Measurements from ENCODE around the gene CNDP1.
"Not testable (repeated sequence)": the region's sequence is repeated elsewhere in the genome, so short reads cannot be mapped to it uniquely, and the experiment has no call there.

Gene CNDP1

DNA sequence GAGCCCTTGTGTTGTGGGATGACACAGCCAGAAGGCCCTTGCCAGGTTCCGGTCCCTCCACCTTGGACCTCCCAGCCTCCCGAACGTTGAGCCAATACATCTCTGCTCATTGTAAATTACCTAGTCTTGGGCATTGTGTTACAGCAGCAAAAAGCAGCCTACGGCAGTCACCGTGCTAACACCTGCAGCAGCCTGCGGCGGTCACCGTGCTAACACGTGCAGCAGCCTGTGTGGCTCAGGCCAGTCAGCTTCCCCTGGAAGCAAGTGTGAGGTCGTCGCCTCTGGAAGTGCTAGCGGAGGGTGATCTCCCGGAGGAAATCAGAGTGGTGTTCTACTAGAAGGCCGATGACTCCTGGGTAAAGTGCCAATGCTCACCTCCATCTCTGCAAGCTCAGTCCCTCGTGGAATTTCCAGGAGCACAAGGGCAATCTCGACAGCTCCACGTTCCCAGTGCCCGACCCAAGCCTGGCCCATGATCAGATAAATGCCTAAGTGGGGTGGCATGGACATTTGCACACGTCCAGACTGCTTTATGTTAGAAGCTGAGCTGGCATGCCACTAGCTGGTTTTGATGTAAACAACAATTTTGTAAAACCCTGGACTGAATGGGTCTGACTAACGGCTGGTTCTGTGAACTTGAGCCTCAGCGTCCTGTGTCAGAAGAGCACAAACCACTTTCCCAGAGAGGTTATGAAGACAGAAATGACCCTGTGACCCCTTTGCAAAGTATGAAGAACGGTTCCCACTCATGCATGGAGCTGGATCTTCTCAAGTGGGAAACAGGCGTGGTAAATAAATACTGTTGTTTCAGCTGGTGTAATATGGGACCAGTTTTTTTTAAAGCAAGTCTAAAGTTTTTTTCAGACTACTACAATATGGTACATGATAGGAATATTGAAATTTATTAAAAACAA, 11.4 kb upstream of the CNDP1 start:
- DNase-seq: no peak

GRCh38 chr18:74524097-74524496, 10.2 kb upstream of the CNDP1 start:
- DNase-seq: no peak

DNA sequence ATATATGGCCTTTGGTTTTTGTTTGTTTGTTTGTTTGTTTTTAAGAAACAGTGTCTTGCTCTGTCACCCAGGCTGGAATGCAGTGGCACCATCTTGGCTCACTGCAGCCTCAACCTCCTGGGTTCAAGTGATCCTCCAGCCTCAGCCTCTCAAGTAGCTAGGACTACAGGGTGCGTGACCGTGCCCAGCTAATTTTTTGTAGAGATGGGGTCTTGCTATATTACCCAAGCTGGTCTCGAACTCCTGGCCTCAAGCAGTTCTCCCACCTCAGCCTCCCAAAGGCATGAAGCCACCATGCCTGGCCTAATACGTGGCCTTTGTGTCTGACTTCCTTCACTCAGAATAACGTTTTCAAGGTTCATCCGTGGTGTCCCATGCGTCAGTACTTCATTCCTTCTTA, 9.4 kb upstream of the CNDP1 start:
- DNase-seq: not testable (repeated sequence)

DNA sequence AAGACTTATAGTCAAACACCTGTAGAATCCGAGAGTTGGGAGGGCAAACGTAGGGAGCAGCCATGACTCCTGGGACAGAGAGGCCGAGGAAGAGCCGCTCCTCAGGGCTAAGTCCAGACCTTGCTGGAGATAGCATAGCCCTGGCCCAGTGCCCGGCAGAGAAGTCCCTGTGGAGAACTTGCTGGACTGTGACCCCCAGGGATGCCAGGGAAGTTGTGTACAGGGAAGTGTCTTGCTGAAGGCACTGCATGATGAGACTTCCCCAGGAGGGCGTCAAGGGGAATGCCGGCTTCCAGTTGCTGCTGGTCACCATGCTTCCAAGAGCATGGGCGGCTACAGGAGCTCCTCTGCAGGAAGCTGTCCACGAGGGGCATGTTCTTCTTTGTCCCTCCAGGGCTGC, 8.6 kb upstream of the CNDP1 start:
- DNase-seq: no peak

- DNase-seq: no peak
Observed at GRCh38 chr18:74526488-74526887, 7.8 kb upstream of the CNDP1 start.

GRCh38 chr18:74528478-74528877, 5.8 kb upstream of the CNDP1 start:
- DNase-seq: no peak

DNA sequence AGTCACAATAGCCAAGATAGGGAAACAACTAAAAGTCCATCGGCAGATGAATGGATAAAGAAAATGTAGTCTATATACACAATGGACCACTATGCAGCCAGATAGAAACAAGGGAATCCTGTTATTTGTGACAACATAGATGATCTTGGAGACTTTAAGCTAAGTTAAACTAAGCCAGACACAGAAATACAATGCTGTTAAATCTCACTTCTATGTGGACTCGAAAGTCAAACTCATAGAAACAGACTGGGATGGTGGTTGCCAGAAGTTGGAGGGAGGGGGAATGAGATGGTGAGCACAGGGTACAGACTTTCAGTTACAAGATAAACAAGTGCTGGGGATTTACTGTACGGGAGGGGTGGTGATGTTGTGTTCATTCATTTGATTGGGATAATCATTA, 5.4 kb upstream of the CNDP1 start:
- DNase-seq: no peak

DNA sequence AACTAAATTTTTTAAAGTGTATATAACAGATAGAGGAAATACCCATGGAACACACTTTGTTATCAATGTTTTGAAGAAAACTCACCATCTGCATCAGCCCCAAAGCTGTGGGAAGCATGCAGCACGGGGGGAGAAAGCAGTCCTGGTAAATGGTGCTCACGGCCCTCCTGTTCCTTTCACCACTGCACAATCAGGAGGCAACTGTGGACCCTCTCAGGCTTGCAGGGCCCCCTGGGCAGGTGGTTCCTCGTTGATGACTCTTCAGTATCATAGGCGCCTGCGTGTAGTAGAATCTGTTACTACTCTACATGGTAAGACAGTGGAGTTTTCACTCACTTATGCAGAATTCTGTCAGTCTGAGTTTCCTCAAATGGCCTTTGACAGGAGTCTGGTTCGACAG, 4.9 kb upstream of the CNDP1 start:
- DNase-seq: no peak

- DNase-seq: no peak
Observed at GRCh38 chr18:74529811-74530583, 4.3 kb upstream of the CNDP1 start.

DNA sequence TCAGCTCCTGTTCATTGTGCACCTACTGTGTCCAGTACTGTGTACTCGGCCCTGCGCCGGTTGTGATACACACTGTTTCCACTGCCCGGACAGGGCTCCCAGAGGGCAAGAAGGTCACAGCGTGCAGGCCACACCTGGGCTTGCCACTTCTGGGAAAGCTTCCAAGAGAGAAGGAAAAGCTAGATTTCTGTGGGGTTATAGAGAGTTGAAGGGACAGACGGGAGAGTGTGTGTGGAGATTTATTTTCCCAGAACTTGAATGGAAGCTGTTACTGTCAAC, 3.8 kb upstream of the CNDP1 start:
- no peak for DNase-seq

DNA sequence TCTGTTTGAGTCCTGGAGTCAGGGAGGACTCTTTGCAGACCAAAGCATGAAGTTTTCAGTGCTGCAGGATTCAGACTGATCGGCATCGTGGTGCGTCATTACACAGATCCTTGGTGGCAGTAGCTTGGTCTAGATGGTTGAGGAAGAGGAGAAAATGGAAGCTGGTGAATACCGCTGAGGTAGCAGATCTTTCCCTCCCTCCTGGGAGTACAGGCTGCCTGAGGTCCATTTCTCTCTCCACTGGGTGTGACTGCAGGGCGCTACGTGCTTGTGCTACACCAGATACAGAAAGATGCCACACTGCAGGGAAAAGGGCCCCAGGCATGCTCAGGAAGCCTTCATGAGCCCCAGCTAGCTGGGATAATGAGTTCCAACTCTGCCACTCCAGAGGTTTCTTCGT, 3.3 kb upstream of the CNDP1 start:
- DNase-seq: no peak

- DNase-seq: no peak
Observed at GRCh38 chr18:74532511-74533025, 1.7 kb upstream of the CNDP1 start.

DNA sequence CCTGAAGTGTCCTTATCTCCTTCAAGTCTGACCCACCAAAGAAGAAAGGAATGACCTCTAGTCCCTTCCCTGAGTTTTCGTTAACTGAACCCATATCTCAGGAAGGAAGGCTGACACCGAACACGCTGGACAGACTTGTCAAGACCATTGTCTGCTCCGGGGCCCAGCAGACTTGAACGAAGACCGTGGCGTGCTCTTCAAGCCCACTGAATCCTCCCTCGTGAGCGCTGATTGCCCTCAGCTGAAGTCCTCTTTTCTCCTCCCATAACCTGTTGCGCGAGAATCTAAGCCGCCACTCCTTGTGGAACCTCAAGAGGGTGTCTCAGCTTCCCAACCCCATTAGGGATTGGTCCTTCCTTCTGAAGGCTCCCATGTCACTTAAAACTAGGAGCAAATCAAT, 634 bp upstream of the CNDP1 start:
- DNase-seq: no peak

GRCh38 chr18:74534981-74535649, 815 bp downstream of the CNDP1 start:
- no peak for DNase-seq

DNA sequence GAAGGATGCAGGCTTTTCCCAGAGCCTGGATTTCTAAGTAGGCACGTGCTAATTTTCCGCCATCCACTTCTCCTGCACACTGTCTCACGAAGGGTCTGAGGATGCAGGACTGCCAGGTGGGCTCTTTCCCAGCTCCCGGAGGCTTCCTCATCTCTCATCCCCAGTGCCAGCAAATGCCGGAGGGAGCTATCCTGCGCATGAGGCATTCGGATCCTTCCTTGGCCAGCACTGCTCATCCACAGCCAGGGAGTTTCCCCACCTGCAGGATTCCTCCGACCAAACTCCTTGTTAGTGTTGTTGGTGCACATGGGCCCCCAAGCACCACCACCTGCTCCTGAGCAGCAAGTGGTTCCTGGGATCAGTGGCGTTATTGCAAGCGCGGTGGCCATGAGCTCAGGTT, 5.0 kb downstream of the CNDP1 start:
- no peak for DNase-seq

DNA sequence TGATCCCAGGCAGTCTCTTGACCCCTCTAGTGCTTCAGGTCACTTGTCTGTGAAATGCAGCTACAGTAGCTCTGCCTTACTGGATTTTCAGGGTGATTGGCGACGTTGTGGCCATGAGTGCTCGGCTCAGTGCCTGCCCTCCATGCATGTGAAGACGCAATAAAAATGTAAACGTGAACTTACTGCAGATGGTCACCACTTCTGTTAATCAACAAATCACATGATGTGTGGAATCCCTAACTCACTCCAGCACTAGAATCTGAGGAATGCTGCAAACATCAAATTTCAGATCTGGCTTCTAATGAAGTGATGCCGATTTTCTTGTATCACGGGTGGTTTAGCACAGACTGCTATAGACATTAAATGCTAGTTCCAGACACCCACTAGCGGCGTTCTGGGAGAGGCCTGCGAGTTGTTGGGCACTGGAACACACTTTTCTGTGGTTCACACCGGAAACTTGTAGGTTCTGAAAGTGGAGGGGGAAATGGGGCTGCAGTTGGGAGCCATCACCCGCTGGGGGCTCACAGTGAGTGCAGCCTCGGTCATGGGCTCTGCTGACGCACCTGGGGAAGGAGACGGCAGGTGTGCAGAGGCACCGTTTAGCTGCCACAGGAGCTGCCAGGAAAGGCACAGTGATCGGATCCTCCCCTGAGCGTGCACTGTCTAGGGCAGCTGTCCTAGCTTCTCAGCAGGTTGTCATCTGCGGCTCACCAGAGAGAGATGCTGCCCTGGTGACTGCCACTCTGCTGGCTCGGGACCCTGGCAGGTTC, 6.5 kb downstream of the CNDP1 start:
- DNase-seq: no peak

GRCh38 chr18:74541703-74542555, 7.6 kb downstream of the CNDP1 start:
- DNase-seq: no peak

DNA sequence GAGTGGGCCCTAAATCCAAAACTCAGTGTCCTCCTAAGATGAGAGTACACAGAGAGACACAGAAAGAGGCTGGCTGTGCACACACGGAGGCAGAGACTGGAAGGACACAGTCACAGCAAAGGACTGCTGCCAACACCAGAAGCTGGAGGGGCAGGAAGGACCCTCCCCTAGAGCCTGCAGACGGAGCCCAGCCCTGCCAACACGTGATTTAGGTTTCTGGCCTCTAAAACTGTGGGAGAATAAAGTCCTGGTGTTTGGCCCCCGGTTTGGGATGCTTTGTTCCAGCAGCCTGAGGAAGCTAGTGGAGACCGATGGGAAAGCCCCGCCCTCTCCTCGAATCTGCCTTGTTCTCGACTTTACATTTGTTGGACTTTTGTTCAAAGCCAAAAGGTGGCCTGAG, 10.6 kb downstream of the CNDP1 start:
- DNase-seq: no peak

DNA sequence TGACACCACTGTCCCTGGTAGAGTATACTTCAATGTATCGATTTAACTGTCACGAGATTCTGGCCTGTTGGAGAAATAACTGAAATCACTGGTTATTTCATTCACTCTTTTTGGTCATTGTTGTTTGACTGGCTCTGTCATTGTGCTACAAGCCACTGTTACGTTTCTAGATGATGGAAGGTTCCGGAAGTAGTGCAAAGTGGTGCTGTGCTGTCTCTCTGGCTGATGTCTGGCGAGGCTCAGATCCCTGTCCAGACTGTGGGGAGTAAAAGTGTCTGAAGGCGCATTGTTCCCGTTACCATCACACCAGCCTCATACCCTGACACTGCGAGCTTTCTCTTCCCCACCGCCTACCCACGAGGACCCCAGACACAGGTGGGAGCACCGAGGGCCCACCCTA, 11.7 kb downstream of the CNDP1 start:
- DNase-seq: no peak

GRCh38 chr18:74546751-74547530, 12.6 kb downstream of the CNDP1 start:
- no peak for DNase-seq

DNA sequence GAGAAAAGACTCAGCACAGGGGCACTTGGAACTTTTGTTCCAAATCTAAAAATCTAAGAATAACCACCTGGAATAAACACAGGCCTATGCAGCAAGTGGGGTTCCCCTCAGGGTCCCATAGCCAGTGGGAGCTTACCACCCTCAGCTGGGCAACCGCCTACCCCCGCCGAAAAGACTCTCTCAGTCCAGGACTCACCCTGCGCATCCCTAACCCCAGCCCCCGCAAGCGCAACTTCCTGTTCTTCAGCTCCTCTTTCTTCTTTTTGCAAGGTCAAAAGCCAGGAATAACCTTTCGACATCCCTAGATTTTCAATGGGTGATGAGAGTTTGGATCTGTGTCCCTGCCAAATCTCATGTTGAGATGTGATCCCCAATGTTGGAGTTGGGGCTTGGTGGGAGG, 13.6 kb downstream of the CNDP1 start:
- DNase-seq: no peak

Measured in activated CD4-positive, alpha-beta T cell treated with anti-CD3 and anti-CD28 coated beads for 48 hours (primary cell).